K562 (cell line): ENCODE results near the gene SMC3. TPM values are rescaled to one million over a fixed set of nuclear protein-coding genes. Genes with fewer than 3 reads are reported as not detected.

ENCODE experiments used
- ARHGAP35 ChIP-seq: fragments of 450-650 bp; IDR thresholded peaks from 2 replicates; pipeline ENCODE4 v1.6.1; 2018; ENCODE audit not compliant: partially characterized antibody
- ARID2 ChIP-seq: fragments of 450-650 bp; IDR thresholded peaks from 2 replicates; pipeline ENCODE4 v1.6.1; 2017; ENCODE audit warnings: antibody characterized with exemption, mild to moderate bottlenecking
- BRF2 ChIP-seq: IDR thresholded peaks from 3 replicates; pipeline ENCODE4 v1.6.1; 2011; ENCODE audit warnings: borderline replicate concordance, mild to moderate bottlenecking; ENCODE audit not compliant: insufficient read length, insufficient read depth
- CEBPB ChIP-seq: fragments of 450-650 bp; IDR thresholded peaks from 2 replicates; pipeline ENCODE4 v1.6.1; 2016; ENCODE audit warnings: missing genetic modification characterization, missing compliant biosample characterization
- CHD1 ChIP-seq: fragments of 200-600 bp; sonication (generic); IDR thresholded peaks from one replicate; pipeline ENCODE4 v1.6.1; 2012; ENCODE audit warnings: mild to moderate bottlenecking, moderate library complexity, low read length, inconsistent platforms
- DDX20 ChIP-seq: fragments of 450-650 bp; IDR thresholded peaks from 2 replicates; pipeline ENCODE4 v1.6.1; 2016; ENCODE audit warnings: missing genetic modification characterization, low read depth, mild to moderate bottlenecking, missing compliant biosample characterization, moderate library complexity
- ETV6 ChIP-seq, 3 experiments: fragments of 150-350 bp in 1 of 3; sonication (generic) in 1 of 3; formaldehyde crosslinking in 1 of 3; IDR thresholded peaks; 2 replicates each; pipeline versions ENCODE4 v1.6.1 to v1.8.0; 2014 to 2022; ENCODE audit warnings: borderline replicate concordance in 2 of 3, low read depth in 2 of 3, antibody characterized with exemption in 1 of 3, low read length in 1 of 3, mild to moderate bottlenecking in 1 of 3, missing genetic modification reagents in 1 of 3
- GTF3C2 ChIP-seq: IDR thresholded peaks from 3 replicates; pipeline ENCODE4 v1.6.1; 2011; ENCODE audit warnings: borderline replicate concordance, mild to moderate bottlenecking, moderate library complexity; ENCODE audit not compliant: insufficient read length; ENCODE audit errors: extremely low read depth
- KLF6 ChIP-seq: fragments of 250-450 bp; sonication (Bioruptor Pico); IDR thresholded peaks from 2 replicates; pipeline ENCODE4 v1.4.0; 2020; ENCODE audit warnings: mild to moderate bottlenecking, moderate library complexity, borderline replicate concordance
- MXD1 ChIP-seq: fragments of 250-450 bp; sonication (Bioruptor Pico); IDR thresholded peaks from 2 replicates; pipeline ENCODE4 v1.8.0; 2021; ENCODE audit warnings: borderline replicate concordance, mild to moderate bottlenecking, moderate library complexity; ENCODE audit not compliant: poor library complexity, severe bottlenecking
- RHOXF2B ChIP-seq: fragments of 250-450 bp; sonication (Bioruptor Pico); conservative IDR thresholded peaks from 2 replicates; pipeline ENCODE4 v1.5.1; 2021
- SIRT6 ChIP-seq: IDR thresholded peaks from one replicate; pipeline ENCODE4 v1.6.1; 2012; ENCODE audit warnings: low read depth, mild to moderate bottlenecking, control low read depth, inconsistent platforms, low read length, moderate library complexity
- SIX5 ChIP-seq, 2 experiments: IDR thresholded peaks; 2 replicates each; pipeline ENCODE4 v1.6.1; 2011; ENCODE audit warnings: low read length in 2 of 2, borderline replicate concordance in 1 of 2, low read depth in 1 of 2, mild to moderate bottlenecking in 1 of 2, moderate library complexity in 1 of 2; ENCODE audit not compliant: insufficient read depth in 1 of 2
- SMARCB1 ChIP-seq: IDR thresholded peaks from 2 replicates; pipeline ENCODE4 v1.6.1; 2011; ENCODE audit warnings: improper control_type of control experiment, low read depth; ENCODE audit not compliant: insufficient read length
- TCF15 ChIP-seq: fragments of 250-450 bp; sonication (Bioruptor Pico); IDR thresholded peaks from 2 replicates; pipeline ENCODE4 v1.8.0; 2022; ENCODE audit warnings: moderate library complexity, mild to moderate bottlenecking, inconsistent platforms
- TGIF2 ChIP-seq: sonication (generic); formaldehyde crosslinking; IDR thresholded peaks from 2 replicates; pipeline ENCODE4 v1.8.1; 2022; ENCODE audit warnings: mild to moderate bottlenecking, missing genetic modification reagents, moderate library complexity
- ZBTB17 ChIP-seq: fragments of 450-650 bp; formaldehyde crosslinking; IDR thresholded peaks from 2 replicates; pipeline ENCODE4 v1.4.0; 2020; ENCODE audit warnings: mild to moderate bottlenecking
- ZFX ChIP-seq: sonication (generic); formaldehyde crosslinking; IDR thresholded peaks from 2 replicates; pipeline ENCODE4 v1.8.0; 2022; ENCODE audit warnings: mild to moderate bottlenecking, missing genetic modification reagents, moderate library complexity
- ZNF133 ChIP-seq: fragments of 250-450 bp; sonication (Bioruptor Pico); IDR thresholded peaks from 2 replicates; pipeline ENCODE4 v1.4.0; 2020; ENCODE audit warnings: mild to moderate bottlenecking
- ZNF431 ChIP-seq: sonication (generic); formaldehyde crosslinking; IDR thresholded peaks from 2 replicates; pipeline ENCODE4 v1.8.0; 2022; ENCODE audit warnings: mild to moderate bottlenecking, missing genetic modification reagents
- polyA plus RNA-seq, 8 experiments: library from polyadenylated mRNA; depleted of rRNA in 4 of 8; stranded (reverse) in 5 of 8; unstranded in 3 of 8; fragments of >200 nt; fragmentation: Nextera tagmentation in 2 of 8; fragmentation: Illumina TruSeq in 1 of 8; extraction: Ambion mirVana in 2 of 8; extraction: Trizol in 1 of 8; gene quantifications; 2 replicates each; pipeline versions ENCODE4 v1.2.1 to v1.2.3, GENCODE V29; 2011 to 2014; ENCODE audit warnings: inconsistent platforms in 1 of 8, missing spikeins in 1 of 8
- total RNA-seq, 7 experiments: library from RNA; depleted of rRNA in 6 of 7; stranded (reverse); fragments of >200 nt in 6 of 7; fragmentation: Illumina TruSeq in 2 of 7; extraction: Trizol in 2 of 7; gene quantifications; 2 replicates each; pipeline versions ENCODE4 v1.2.1 to v1.2.3, GENCODE V29; 2011 to 2021; ENCODE audit warnings: low replicate concordance in 1 of 7

Gene SMC3
- total and polyA plus RNA-seq, 9 of the 15 experiments (the other 6 are each of a cell fraction or from before 2014, with no cell fraction given), result 21.3 to 62.6 (median 39.3) TPM

- no peak for TF ChIP-seq MXD1 (CRISPR knock-in tag)
- no peak for TF ChIP-seq KLF6
- TF ChIP-seq SIRT6, result no peak
- TF ChIP-seq ZBTB17, result no peak
- TF ChIP-seq RHOXF2B (CRISPR knock-in tag), result no peak
- TF ChIP-seq ZFX (CRISPR knock-in tag), result no peak
- TF ChIP-seq SMARCB1, result no peak
- TF ChIP-seq ETV6 (IDR thresholded peaks at IDR 0.05; ENCODE audit: borderline replicate concordance in 1 of 2, low read depth in 2 of 2, low read length in 1 of 2), result no peak
- no peak for TF ChIP-seq ETV6 (CRISPR knock-in tag; IDR thresholded peaks at IDR 0.05; ENCODE audit: borderline replicate concordance)
- no peak for TF ChIP-seq ARID2
- TF ChIP-seq TGIF2 (CRISPR knock-in tag), result no peak
- no peak for TF ChIP-seq TCF15 (CRISPR knock-in tag)
- TF ChIP-seq ZNF431 (CRISPR knock-in tag), result no peak
- TF ChIP-seq GTF3C2, result no peak
- no peak for TF ChIP-seq ARHGAP35
- no peak for TF ChIP-seq ZNF133 (CRISPR knock-in tag)
- TF ChIP-seq DDX20, result no peak
- no peak for TF ChIP-seq SIX5 (IDR thresholded peaks at IDR 0.05; ENCODE audit: borderline replicate concordance in 1 of 2, insufficient read depth in 1 of 2, low read depth in 1 of 2, low read length in 2 of 2)
- no peak for TF ChIP-seq CHD1
- TF ChIP-seq BRF2, result no peak
- peak; percentile 45; the same call in 1 of the 2 replicates for TF ChIP-seq CEBPB (tag)
Observed at GRCh38 chr10:110646417-110647135, 79.1 kb downstream of the SMC3 start (continued).
